ENCODE data around the gene PREX1.

- TF ChIP-seq, protein P1, sequence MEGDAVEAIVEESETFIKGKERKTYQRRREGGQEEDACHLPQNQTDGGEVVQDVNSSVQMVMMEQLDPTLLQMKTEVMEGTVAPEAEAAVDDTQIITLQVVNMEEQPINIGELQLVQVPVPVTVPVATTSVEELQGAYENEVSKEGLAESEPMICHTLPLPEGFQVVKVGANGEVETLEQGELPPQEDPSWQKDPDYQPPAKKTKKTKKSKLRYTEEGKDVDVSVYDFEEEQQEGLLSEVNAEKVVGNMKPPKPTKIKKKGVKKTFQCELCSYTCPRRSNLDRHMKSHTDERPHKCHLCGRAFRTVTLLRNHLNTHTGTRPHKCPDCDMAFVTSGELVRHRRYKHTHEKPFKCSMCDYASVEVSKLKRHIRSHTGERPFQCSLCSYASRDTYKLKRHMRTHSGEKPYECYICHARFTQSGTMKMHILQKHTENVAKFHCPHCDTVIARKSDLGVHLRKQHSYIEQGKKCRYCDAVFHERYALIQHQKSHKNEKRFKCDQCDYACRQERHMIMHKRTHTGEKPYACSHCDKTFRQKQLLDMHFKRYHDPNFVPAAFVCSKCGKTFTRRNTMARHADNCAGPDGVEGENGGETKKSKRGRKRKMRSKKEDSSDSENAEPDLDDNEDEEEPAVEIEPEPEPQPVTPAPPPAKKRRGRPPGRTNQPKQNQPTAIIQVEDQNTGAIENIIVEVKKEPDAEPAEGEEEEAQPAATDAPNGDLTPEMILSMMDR (IDR thresholded peaks at IDR 0.05) = no peak
- no peak for TF ChIP-seq POLR2AphosphoS5 (IDR thresholded peaks at IDR 0.05)
Measured at GRCh38 chr20:48681873-48682426, 145.8 kb downstream of the PREX1 start.
